Esophagus squamous epithelium (tissue), 5 donors: ENCODE results near the gene EPHA6. TPM values are rescaled to one million over a fixed set of nuclear protein-coding genes. Genes with fewer than 3 reads are reported as not detected.

Experiments
- DNase-seq: peaks from one replicate; lab custom pipeline; 2025; lab: John Stamatoyannopoulos, UW
- H3K27ac ChIP-seq, 4 donors: fragments of 200-600 bp; sonication (generic); one replicate each; pipeline ENCODE4 v1.5.1; 2016 to 2019; ENCODE audit warnings: mild to moderate bottlenecking in 1 of 4
- H3K27me3 ChIP-seq, 4 donors: fragments of 200-600 bp; sonication (generic); 1 replicate in 3 of 4; 2 replicates in 1 of 4; pipeline versions ENCODE4 v1.5.1 to v1.6.0; 2017 to 2021; ENCODE audit warnings: antibody characterized with exemption in 1 of 4
- H3K36me3 ChIP-seq, 3 donors: fragments of 200-600 bp; sonication (generic); one replicate each; pipeline ENCODE4 v1.5.1; 2016 to 2019
- H3K4me1 ChIP-seq, 3 donors: fragments of 200-600 bp; sonication (generic); one replicate each; pipeline ENCODE4 v1.5.1; 2017 to 2019
- H3K4me3 ChIP-seq, 4 donors: fragments of 200-600 bp; sonication (generic); 1 replicate in 3 of 4; 2 replicates in 1 of 4; pipeline ENCODE4 v1.5.1; 2016 to 2019; ENCODE audit warnings: mild to moderate bottlenecking in 2 of 4, moderate library complexity in 1 of 4
- H3K9me3 ChIP-seq, 3 donors: fragments of 200-600 bp; sonication (generic); one replicate each; pipeline ENCODE4 v1.5.1; 2016 to 2019
- POLR2A ChIP-seq, 4 donors: fragments of 450-650 bp; IDR thresholded peaks; one replicate each; pipeline ENCODE4 v1.6.1; 2017; ENCODE audit warnings: antibody characterized with exemption in 4 of 4, mild to moderate bottlenecking in 4 of 4, moderate library complexity in 3 of 4
- WGBS, 2 donors: methylation state at CpG; one replicate each; pipeline ENCODE4 v1.1.5; 2018; 5-methylcytosine and 5-hydroxymethylcytosine counted together
- intact Hi-C: fragments of 100-400 bp; cut with DNase I; formaldehyde crosslinking; loops from one replicate; pipeline ENCODE4 v1.15.0; 2022
- total RNA-seq, 4 donors: library from RNA; depleted of rRNA; stranded (reverse); fragments of >200 nt; gene quantifications; one replicate each; pipeline ENCODE4 v1.1.0, GENCODE V29; 2016
- TF ChIP-seq, protein P1 (sequence below), 6 experiments: fragments of 450-650 bp in 4 of 6; fragments of 200-600 bp in 2 of 6; sonication (generic) in 2 of 6; IDR thresholded peaks; one replicate each; pipeline ENCODE4 v1.5.1; 2016 to 2019; ENCODE audit warnings: antibody characterized with exemption in 6 of 6, mild to moderate bottlenecking in 4 of 6, moderate library complexity in 4 of 6
- donor health status: DM: yes; HTN: yes; CAD: no.

Gene EPHA6
- total RNA-seq, 4 donors from 2014 or later, result 0.34 to 2.9 (median 1.5) TPM

DNA sequence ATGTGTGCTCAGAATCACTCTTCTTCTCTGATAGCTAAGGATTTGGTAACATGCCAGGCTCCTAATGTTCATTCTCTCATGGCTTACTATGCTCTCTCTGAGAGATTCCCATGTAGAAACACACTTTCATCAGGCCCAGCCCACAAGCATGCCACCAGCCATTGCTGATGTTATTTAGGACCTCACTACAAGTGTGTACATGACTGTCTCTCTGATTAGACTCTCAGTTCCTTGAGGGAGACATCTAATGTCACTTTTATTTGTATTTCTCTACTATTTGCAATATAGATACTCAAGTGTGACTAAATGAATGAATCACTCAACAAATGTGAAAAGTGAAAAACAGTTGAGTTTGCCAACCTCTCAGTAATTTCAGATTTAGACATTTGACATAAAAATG lies 865.8 kb downstream of the EPHA6 start:
- no peak for DNase-seq
- TF ChIP-seq POLR2A (IDR thresholded peaks at IDR 0.05), result no peak
- TF ChIP-seq, protein P1, sequence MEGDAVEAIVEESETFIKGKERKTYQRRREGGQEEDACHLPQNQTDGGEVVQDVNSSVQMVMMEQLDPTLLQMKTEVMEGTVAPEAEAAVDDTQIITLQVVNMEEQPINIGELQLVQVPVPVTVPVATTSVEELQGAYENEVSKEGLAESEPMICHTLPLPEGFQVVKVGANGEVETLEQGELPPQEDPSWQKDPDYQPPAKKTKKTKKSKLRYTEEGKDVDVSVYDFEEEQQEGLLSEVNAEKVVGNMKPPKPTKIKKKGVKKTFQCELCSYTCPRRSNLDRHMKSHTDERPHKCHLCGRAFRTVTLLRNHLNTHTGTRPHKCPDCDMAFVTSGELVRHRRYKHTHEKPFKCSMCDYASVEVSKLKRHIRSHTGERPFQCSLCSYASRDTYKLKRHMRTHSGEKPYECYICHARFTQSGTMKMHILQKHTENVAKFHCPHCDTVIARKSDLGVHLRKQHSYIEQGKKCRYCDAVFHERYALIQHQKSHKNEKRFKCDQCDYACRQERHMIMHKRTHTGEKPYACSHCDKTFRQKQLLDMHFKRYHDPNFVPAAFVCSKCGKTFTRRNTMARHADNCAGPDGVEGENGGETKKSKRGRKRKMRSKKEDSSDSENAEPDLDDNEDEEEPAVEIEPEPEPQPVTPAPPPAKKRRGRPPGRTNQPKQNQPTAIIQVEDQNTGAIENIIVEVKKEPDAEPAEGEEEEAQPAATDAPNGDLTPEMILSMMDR (IDR thresholded peaks at IDR 0.05), result no peak
- intact Hi-C loops, result no loop called here
- Histone ChIP-seq H3K9me3 (no peaks in the 10 kb centered on the region), H3K27me3 (no peaks in the 10 kb centered on the region), H3K4me1 (peaks cover 0 to 6% (median 0%) of the 10 kb centered on the region in 3 donors), H3K4me3 (no peak overlapping the region), H3K27ac (no peak overlapping the region), H3K36me3 (no peaks in the 10 kb centered on the region)

DNA sequence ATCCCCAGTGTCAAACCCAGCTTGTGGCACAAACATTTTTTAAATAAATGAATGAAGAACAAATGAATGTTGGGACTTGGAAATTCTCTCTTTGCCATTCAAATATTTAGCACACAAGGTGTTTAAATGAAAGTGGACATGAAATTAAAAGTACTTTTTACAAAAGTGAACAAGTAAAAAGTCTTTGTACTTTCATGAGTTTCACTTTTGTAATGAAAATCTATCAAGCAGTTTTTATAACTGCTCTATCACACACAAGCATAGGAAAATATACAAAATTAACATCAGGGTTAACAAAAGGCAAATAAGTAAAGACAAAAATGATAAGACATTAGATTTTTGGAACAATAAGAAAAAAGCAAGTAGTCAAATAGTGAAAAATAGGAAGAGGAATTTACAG lies 866.3 kb downstream of the EPHA6 start:
- Histone ChIP-seq H3K27me3 (no peaks in the 10 kb centered on the region), H3K4me1 (peaks cover 0 to 9% (median 0%) of the 10 kb centered on the region in 3 donors), H3K36me3 (no peaks in the 10 kb centered on the region), H3K4me3 (no peak overlapping the region), H3K27ac (no peak overlapping the region), H3K9me3 (no peaks in the 10 kb centered on the region)
- no peak for TF ChIP-seq POLR2A (IDR thresholded peaks at IDR 0.05)
- TF ChIP-seq, protein P1 (IDR thresholded peaks at IDR 0.05), result no peak
- intact Hi-C loops, result no loop called here
- no peak for DNase-seq

DNA sequence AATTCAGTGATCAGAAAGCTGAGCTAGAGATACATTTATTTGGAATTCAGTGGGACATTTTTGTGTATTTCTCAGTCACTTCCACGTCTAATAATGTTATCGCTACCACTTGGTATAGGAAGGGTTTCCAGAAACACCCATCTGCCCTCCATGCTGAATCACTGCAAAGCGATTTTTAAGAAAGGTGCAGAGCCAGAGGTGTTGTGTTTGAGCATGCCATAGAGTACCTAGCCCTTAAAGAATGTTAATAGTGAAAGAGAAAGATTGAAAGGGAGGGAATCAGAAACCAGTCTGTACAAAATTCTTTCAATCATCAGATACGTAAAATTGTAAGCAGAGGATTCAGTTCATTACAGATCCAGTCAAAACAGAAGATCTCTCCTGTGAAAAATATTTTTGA lies 870.1 kb downstream of the EPHA6 start:
- Histone ChIP-seq H3K9me3 (no peaks in the 10 kb centered on the region), H3K27ac (peak overlapping the region in 1 of 4 donors; percentile 2), H3K27me3 (no peaks in the 10 kb centered on the region), H3K4me3 (peak overlapping the region in 1 of 4 donors; percentile 10), H3K36me3 (no peaks in the 10 kb centered on the region), H3K4me1 (peaks cover 0 to 9% (median 0%) of the 10 kb centered on the region in 3 donors)
- TF ChIP-seq POLR2A (IDR thresholded peaks at IDR 0.05), result no peak
- WGBS, 2 donors, result 35 to 45% methylated on average over 4 of the region's 4 CpGs
- no peak for DNase-seq
- intact Hi-C loops, result no loop called here

GRCh38 chr3:97686258-97686657 lies 871.9 kb downstream of the EPHA6 start:
- intact Hi-C loops, result no loop called here
- H3K27ac ChIP-seq, result no peak overlapping the region
- TF ChIP-seq POLR2A (IDR thresholded peaks at IDR 0.05), result no peak
- TF ChIP-seq, protein P1 (IDR thresholded peaks at IDR 0.05), result no peak
- no peaks in the 10 kb centered on the region for H3K36me3 ChIP-seq
- H3K4me3 ChIP-seq, result no peak overlapping the region
- no peaks in the 10 kb centered on the region for H3K27me3 ChIP-seq
- no peaks in the 10 kb centered on the region for H3K9me3 ChIP-seq
- H3K4me1 ChIP-seq, result peaks cover 0 to 9% (median 0%) of the 10 kb centered on the region in 3 donors
- DNase-seq, result no peak

- Histone ChIP-seq H3K4me1 (peaks cover 0 to 9% (median 0%) of the 10 kb centered on the region in 3 donors), H3K9me3 (no peaks in the 10 kb centered on the region), H3K36me3 (no peaks in the 10 kb centered on the region), H3K27ac (no peak overlapping the region), H3K4me3 (no peak overlapping the region), H3K27me3 (no peaks in the 10 kb centered on the region)
- WGBS, 2 donors, result 31 to 52% methylated on average over 2 of the region's 2 CpGs
- TF ChIP-seq, protein P1 (IDR thresholded peaks at IDR 0.05), result no peak
- TF ChIP-seq POLR2A (IDR thresholded peaks at IDR 0.05), result no peak
- intact Hi-C loops, result no loop called here
- no peak for DNase-seq
Measured at GRCh38 chr3:97687734-97688133, 873.3 kb downstream of the EPHA6 start.

GRCh38 chr3:97689111-97689510 lies 874.7 kb downstream of the EPHA6 start:
- Histone ChIP-seq H3K27me3 (no peaks in the 10 kb centered on the region), H3K4me3 (no peak overlapping the region), H3K9me3 (no peaks in the 10 kb centered on the region), H3K36me3 (no peaks in the 10 kb centered on the region), H3K27ac (no peak overlapping the region), H3K4me1 (peaks cover 0 to 9% (median 0%) of the 10 kb centered on the region in 3 donors)
- WGBS, 2 donors, result 77 to 89% methylated on average over 4 of the region's 4 CpGs
- DNase-seq, result no peak
- intact Hi-C loops, result no loop called here
- TF ChIP-seq POLR2A (IDR thresholded peaks at IDR 0.05), result no peak
- TF ChIP-seq, protein P1 (IDR thresholded peaks at IDR 0.05), result no peak
